ENCODE results near the gene EBF4.

EBF4 gene

DNA sequence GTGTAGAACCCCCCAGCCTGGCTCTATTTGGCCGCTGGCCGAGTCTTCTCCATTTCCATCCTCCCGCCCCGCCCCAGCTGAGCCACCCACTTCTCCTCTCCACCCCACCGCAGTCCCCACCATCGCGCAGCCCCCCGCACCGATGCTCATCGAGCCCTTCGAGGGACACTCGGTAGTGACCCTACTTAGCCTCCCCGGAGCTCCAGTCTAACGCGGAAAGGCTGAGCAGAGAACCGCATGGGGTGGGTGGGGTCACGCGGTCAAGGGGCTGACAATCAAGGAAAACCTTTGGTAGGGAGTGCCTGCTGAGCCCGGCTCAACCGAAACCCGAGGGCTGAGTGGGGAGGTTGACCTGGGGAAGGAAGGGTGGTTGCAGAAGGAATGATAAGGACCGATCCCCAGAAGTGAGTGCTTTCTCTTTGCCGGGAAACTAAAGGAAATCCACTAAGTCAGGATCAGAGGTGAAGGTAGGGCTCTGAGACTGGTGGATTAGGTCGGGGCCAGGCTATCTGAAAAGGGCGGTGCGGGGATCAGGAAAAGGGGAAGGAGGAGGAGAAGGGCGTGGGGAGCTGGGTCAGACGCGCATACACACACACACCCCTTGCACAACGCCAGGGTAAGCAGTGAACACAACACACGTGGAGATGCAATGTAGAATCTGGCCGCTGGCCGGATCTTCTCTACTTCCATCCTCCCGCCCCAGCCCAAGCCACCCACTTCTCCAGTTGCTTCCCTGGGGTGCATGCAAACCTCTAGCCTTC, 58.1 kb downstream of the EBF4 start:
- no peak overlapping the region for H3K4me3 ChIP-seq (ENCODE audit: low read depth, low read length)

DNA sequence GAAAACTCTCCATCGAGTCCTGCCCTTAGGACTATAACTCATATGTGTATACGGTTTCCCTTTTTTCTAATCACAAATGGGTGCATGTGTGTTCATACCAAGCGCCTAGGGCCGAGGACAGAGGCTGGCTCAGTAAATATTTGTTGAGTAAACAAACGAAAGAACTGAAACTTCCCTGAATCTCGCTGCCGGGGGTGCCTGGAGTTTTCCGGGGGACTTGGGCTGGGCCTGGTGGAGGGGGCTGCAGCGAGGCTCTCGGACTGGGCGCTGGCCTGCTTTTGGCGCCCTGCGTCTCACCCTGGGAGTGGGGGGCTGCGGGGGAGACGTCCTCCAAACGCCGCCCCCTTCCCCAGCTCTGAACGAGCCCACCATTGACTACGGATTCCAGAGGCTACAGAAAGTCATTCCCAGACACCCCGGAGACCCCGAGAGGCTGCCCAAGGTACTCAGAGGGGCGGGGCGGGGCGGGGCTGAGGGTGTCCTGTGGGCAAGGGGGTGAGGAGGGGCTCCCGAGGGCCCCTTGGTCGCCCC, 58.8 kb downstream of the EBF4 start:
- peak overlapping the region; percentile 43 for H3K4me3 ChIP-seq (ENCODE audit: low read depth, low read length)
- TF ChIP-seq, protein P1, sequence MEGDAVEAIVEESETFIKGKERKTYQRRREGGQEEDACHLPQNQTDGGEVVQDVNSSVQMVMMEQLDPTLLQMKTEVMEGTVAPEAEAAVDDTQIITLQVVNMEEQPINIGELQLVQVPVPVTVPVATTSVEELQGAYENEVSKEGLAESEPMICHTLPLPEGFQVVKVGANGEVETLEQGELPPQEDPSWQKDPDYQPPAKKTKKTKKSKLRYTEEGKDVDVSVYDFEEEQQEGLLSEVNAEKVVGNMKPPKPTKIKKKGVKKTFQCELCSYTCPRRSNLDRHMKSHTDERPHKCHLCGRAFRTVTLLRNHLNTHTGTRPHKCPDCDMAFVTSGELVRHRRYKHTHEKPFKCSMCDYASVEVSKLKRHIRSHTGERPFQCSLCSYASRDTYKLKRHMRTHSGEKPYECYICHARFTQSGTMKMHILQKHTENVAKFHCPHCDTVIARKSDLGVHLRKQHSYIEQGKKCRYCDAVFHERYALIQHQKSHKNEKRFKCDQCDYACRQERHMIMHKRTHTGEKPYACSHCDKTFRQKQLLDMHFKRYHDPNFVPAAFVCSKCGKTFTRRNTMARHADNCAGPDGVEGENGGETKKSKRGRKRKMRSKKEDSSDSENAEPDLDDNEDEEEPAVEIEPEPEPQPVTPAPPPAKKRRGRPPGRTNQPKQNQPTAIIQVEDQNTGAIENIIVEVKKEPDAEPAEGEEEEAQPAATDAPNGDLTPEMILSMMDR (IDR thresholded peaks at IDR 0.05; ENCODE audit: low read depth, low read length) = no peak

More for the DNA sequence above, 58.1 kb downstream of the EBF4 start:
- TF ChIP-seq, protein P1 (IDR thresholded peaks at IDR 0.05; ENCODE audit: low read depth, low read length) = no peak

DNA sequence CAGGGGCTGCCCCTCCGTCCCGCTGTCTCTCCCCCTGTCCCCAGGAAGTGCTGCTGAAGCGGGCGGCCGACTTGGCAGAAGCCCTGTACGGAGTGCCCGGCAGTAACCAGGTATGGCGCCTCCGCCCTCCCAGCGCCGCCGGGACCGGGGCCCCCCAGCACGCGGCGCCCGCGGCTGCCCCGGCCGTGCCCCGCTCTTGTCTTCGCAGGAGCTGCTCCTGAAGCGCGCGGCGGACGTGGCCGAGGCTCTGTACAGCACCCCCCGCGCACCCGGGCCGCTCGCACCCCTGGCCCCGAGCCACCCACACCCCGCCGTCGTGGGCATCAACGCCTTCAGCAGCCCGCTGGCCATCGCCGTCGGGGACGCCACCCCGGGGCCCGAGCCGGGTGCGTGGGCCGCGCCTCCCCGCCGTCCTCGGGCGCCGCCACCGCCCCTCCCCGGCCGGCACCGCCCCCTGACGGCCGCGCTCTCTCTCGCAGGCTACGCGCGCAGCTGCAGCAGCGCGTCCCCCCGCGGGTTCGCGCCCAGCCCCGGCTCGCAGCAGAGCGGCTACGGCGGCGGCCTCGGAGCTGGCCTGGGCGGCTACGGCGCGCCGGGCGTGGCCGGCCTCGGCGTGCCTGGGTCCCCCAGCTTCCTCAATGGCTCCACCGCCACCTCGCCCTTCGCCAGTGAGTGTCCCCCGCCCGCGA, 59.4 kb downstream of the EBF4 start:
- TF ChIP-seq, protein P1 (IDR thresholded peaks at IDR 0.05; ENCODE audit: low read depth, low read length) = no peak
- H3K4me3 ChIP-seq (ENCODE audit: low read depth, low read length) = peak overlapping the region; percentile 44

DNA sequence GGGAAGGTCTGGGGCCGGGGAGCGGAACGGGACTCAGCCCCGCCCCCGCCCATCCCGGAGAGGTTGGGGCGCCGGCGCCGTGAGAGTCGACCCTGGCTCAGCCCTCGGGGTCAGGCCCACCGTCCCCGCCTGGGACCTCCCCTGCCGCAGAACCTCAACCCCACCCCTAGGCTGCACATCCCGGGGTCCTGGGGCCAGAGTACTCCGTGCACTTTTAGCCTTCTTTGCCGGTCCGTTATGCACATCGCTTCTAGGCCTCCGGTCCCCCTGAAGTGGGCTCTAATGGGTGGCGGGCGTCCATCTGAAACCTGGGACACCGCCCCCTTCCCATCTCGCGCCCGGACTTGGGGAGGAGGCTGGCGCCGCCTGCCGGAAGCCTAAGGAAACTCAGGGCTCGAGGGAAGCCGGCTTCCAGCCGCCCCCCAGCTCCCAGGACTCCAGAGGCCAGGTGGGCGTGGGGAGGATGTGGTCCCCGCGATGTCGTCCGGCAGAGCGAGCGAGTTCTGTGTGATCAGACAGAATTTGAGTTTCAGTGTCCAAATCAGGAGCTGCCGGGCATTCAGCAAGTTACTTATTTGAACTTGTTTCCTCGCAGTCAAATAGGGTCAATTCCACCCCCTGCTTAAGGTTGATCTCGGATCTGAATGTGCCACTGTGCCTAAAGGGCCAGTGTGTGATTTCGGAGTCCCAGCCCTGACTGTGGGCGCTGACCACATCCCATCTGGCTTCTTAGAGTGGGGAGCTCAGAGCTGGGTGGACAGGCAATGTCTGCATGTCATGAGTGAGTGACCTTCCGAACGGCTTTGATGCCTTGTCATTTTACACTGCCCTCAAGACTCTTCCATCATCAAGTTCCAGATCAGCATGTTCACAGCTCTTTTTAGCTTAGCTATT, 60.2 kb downstream of the EBF4 start:
- TF ChIP-seq, protein P1 (IDR thresholded peaks at IDR 0.05; ENCODE audit: low read depth, low read length) = peak; percentile 89
- peak overlapping the region; percentile 44 for H3K4me3 ChIP-seq (ENCODE audit: low read depth, low read length)

DNA sequence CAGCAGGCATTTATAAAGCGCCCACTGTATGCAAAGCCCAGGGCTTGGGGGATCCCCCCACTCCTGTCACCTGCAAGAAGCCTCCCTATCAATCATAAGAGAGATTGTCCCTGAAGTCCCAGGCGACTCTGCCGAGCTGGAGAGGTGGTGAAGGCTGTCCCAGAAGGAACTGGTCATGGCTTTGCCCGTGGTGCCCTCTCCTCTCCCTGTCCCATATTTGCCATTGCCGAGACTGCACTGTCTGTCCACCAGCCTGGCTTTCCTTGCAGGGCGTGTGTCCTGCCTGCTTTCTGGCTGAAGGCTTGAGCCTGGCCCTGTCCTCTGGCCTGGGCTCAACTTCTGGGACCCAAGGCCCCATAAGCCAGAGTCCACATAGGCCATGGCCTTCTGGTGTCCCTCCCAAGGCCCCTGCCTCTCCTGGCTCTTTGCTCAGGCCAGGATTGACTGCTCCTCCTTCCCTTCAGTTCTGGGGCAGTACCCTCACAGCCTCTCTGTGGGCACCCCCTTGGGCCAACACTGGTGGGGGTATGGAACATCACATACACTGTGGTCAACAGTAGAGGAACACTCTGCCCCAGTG, 61.0 kb downstream of the EBF4 start:
- no peak overlapping the region for H3K4me3 ChIP-seq (ENCODE audit: low read depth, low read length)
- TF ChIP-seq, protein P1 (IDR thresholded peaks at IDR 0.05; ENCODE audit: low read depth, low read length) = no peak

DNA sequence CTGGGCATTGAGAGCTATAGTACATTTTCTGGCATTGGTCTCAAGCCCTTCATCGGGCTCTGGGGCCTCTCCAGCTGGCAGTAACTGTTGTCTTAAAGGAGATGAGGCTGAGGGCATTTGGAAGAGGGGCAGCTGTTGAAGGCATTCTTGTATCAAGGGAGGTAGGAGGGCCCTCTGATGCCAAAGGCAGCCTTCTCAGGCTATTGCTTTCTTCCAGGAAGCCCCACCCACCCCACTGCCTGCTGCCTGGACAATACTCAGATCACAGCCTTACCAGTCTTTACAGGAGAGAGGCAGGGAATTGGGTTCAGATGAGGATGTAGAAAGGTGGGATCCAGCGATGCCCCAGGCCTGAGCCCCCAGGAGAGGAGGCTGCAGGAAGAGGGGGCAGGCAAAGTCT, 61.8 kb downstream of the EBF4 start:
- TF ChIP-seq, protein P1 (IDR thresholded peaks at IDR 0.05; ENCODE audit: low read depth, low read length) = no peak
- H3K4me3 ChIP-seq (ENCODE audit: low read depth, low read length) = no peak overlapping the region
